Hair follicle dermal papilla cell (primary cell): Measurements from ENCODE around the gene HPF1. TPM values are rescaled to one million over a fixed set of nuclear protein-coding genes. Genes with fewer than 3 reads are reported as not detected.

Experiments used
- total RNA-seq: library from RNA; depleted of rRNA; stranded (reverse); fragments of >200 nt; gene quantifications from 2 replicates; pipeline ENCODE4 v1.2.3, GENCODE V29; 2012

The HPF1 gene
- 13.8 and 18.7 TPM in 2 replicates for total RNA-seq

GRCh38 chr4:169757575-169758184, at the start of gene HPF1:
Gene HPF1, minus strand, starts transcription at chr4:169757944. Its CDS starts 67 bp downstream, at chr4:169757877.

Other genes with a start within 250 kb of the HPF1 start
- gene NEK1, start 145.4 kb downstream of the HPF1 start, total RNA-seq = 9.0 and 10.1 TPM in 2 replicates
- 34.2 and 35.5 TPM in 2 replicates for gene CLCN3, start 137.4 kb downstream of the HPF1 start, total RNA-seq